Measurements from ENCODE around the gene SLC12A3.

Gene SLC12A3

DNA sequence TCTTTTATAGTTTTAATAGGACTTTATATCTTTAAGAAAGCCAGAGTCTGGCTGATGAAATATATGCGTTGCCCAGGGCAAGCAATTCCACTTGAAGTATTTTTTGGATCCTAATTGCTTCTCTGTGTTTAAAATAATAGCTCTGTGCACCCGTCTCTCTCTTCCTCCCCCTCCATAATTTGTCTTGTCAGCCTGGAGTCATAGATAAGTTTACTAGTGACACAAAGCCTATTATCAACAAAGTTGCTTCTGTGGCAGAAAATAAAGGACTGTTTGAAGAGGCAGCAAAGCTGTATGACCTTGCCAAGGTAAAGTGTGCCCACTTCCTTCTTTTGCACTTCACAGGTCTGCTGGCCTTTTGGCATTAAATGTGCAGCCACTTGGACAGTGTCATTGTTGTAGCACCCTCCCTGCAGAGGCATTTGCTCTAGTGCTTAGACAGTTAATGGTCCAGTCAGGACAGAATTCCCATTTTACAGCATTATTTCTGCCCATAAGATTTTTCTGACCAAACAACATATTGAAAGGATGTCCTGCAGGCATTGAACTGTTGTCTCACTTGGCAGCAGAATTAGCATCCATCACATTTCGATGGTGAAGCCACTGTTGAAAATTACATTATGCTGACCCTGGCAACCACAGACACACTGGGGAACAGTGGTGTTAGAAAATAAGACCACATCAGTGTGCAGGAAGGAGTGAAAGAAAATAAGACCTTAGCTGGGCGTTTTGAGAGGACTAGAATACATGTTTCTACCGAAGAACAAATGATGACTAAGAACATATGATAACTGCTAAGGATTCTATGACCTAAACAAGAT, 28.4 kb upstream of the SLC12A3 start:
- ChIA-PET POLR2A (no interaction called here), CTCF (interaction anchor here (0.6 kb wide), 1 partner anchor 108 kb away, joined by 5 read pairs; no protein-coding TSS in a partner anchor)
- no peak for DNase-seq (ENCODE audit: extremely low spot score)
- TF ChIP-seq FOXK2 (IDR thresholded peaks at IDR 0.05) (no peak), BHLHE40 (IDR thresholded peaks at IDR 0.05; ENCODE audit: borderline replicate concordance) (no peak), TARDBP (IDR thresholded peaks at IDR 0.05) (no peak), ZNF384 (IDR thresholded peaks at IDR 0.05) (no peak), SP1 (IDR thresholded peaks at IDR 0.05) (no peak), FOXA1 (IDR thresholded peaks at IDR 0.05) (no peak), HDGF (IDR thresholded peaks at IDR 0.05; ENCODE audit: borderline replicate concordance) (no peak), CTBP1 (IDR thresholded peaks at IDR 0.05; ENCODE audit: borderline replicate concordance) (no peak), ELF4 (IDR thresholded peaks at IDR 0.05) (no peak), L3MBTL2 (conservative IDR thresholded peaks at IDR 0.05) (no peak), NFRKB (IDR thresholded peaks at IDR 0.05) (no peak), FOXM1 (IDR thresholded peaks at IDR 0.05; ENCODE audit: borderline replicate concordance) (no peak)
- TF ChIP-seq, protein P1, sequence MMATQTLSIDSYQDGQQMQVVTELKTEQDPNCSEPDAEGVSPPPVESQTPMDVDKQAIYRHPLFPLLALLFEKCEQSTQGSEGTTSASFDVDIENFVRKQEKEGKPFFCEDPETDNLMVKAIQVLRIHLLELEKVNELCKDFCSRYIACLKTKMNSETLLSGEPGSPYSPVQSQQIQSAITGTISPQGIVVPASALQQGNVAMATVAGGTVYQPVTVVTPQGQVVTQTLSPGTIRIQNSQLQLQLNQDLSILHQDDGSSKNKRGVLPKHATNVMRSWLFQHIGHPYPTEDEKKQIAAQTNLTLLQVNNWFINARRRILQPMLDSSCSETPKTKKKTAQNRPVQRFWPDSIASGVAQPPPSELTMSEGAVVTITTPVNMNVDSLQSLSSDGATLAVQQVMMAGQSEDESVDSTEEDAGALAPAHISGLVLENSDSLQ (IDR thresholded peaks at IDR 0.05) = no peak

DNA sequence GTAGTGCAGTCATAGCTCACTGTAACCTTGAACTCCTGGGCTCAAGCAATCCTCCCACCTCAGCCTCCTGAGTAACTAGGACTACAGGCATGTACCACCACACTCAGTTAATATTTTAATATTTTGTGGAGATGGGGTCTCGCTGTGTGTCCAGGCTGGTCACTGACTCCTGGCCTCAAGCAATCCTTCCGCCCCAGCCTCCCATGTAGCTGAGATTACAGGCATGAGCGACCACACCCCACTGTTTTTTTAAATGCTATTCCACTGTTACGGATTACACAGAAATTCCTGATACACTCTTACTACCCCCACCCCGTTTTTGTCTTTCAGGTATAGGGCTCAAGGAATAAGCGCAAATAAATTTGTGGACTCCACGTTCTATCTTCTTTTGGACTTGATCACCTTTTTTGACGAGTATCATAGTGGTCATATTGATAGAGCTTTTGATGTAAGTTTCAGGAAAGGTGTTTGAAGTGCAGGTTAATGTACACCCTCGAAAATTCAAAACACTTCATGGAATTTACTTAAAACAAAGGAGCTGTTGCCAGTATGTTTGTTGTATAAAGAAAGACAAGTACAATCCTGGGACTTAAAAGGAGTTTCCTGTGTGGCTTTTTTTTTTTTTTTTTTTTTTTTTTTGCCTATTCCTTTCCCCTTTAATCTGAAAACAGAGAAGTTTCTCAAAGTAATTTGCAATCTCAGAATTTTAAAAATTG, 26.2 kb upstream of the SLC12A3 start:
- ChIA-PET CTCF (no interaction called here), POLR2A (no interaction called here)
- no peak for DNase-seq (ENCODE audit: extremely low spot score)
- TF ChIP-seq ARNT (IDR thresholded peaks at IDR 0.05) = no peak
- no peak for TF ChIP-seq NFRKB (IDR thresholded peaks at IDR 0.05)
- no peak for TF ChIP-seq LEF1 (IDR thresholded peaks at IDR 0.05; ENCODE audit: borderline replicate concordance)
- TF ChIP-seq TARDBP (IDR thresholded peaks at IDR 0.05) = no peak
- TF ChIP-seq L3MBTL2 (conservative IDR thresholded peaks at IDR 0.05) = no peak
- no peak for TF ChIP-seq ELF4 (IDR thresholded peaks at IDR 0.05)
- TF ChIP-seq, protein P1 (IDR thresholded peaks at IDR 0.05) = no peak
- TF ChIP-seq FOXK2 (IDR thresholded peaks at IDR 0.05) = no peak
- TF ChIP-seq BHLHE40 (IDR thresholded peaks at IDR 0.05; ENCODE audit: borderline replicate concordance) = no peak
- no peak for TF ChIP-seq FOXA1 (IDR thresholded peaks at IDR 0.05)
- no peak for TF ChIP-seq ZNF384 (IDR thresholded peaks at IDR 0.05)
- no peak for TF ChIP-seq FOXM1 (IDR thresholded peaks at IDR 0.05; ENCODE audit: borderline replicate concordance)
- no peak for TF ChIP-seq CTBP1 (IDR thresholded peaks at IDR 0.05; ENCODE audit: borderline replicate concordance)

DNA sequence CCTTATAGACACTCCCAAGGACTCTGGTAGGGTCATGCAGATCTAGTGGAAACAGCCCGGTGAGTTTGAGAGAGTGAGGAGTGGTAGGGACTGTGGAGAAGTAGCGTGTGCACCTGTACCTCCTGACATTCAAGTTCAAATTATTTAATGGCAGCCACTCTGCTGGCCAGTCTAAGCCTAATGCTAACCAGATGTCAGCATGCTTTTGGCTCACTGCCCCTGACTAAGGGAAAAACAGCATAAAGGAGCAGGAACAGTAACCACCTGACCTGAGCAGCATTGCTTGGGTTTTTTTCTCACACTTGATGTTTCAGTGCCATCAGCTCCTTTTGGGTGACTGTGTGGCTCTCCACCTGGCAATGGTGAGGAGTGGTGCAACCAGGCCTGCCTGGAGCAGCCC, 23.8 kb upstream of the SLC12A3 start:
- CTCF ChIA-PET = no interaction called here
- TF ChIP-seq ZNF384 (IDR thresholded peaks at IDR 0.05) (no peak), SP1 (IDR thresholded peaks at IDR 0.05) (no peak), SUZ12 (IDR thresholded peaks at IDR 0.05) (no peak), LEF1 (IDR thresholded peaks at IDR 0.05; ENCODE audit: borderline replicate concordance) (no peak), FOXM1 (IDR thresholded peaks at IDR 0.05; ENCODE audit: borderline replicate concordance) (no peak), L3MBTL2 (conservative IDR thresholded peaks at IDR 0.05) (no peak), ELF4 (IDR thresholded peaks at IDR 0.05) (no peak), NFRKB (IDR thresholded peaks at IDR 0.05) (no peak), FOXA1 (IDR thresholded peaks at IDR 0.05) (no peak), CTBP1 (IDR thresholded peaks at IDR 0.05; ENCODE audit: borderline replicate concordance) (no peak), ARNT (IDR thresholded peaks at IDR 0.05) (no peak), TARDBP (IDR thresholded peaks at IDR 0.05) (no peak), HDGF (IDR thresholded peaks at IDR 0.05; ENCODE audit: borderline replicate concordance) (no peak), FOXK2 (IDR thresholded peaks at IDR 0.05) (no peak), BHLHE40 (IDR thresholded peaks at IDR 0.05; ENCODE audit: borderline replicate concordance) (no peak)
- TF ChIP-seq, protein P1 (IDR thresholded peaks at IDR 0.05) = no peak
- no peak for DNase-seq (ENCODE audit: extremely low spot score)
- POLR2A ChIA-PET = no interaction called here

DNA sequence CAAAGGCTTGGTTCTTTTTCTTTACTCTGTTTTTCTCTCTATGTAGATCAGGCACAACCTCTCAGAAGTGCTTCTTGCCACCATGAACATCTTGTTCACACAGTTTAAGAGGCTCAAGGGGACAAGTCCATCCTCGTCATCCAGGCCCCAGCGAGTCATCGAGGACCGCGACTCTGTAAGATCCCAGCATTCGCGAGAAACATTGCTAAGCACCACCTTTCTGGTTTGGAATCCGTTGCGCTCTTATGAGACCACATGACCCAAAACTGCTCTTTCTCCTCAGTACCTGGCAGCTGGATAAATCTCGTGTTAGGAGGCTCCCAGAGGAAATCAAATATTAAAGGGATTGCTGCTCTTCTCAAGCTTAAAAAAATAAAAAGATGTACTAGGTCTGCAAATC, 23.3 kb upstream of the SLC12A3 start:
- no peak for DNase-seq (ENCODE audit: extremely low spot score)
- TF ChIP-seq CTBP1 (IDR thresholded peaks at IDR 0.05; ENCODE audit: borderline replicate concordance) (no peak), BHLHE40 (IDR thresholded peaks at IDR 0.05; ENCODE audit: borderline replicate concordance) (no peak), FOXM1 (IDR thresholded peaks at IDR 0.05; ENCODE audit: borderline replicate concordance) (no peak), SUZ12 (IDR thresholded peaks at IDR 0.05) (no peak), FOXA1 (IDR thresholded peaks at IDR 0.05) (no peak), ZNF384 (IDR thresholded peaks at IDR 0.05) (no peak), SP1 (IDR thresholded peaks at IDR 0.05) (no peak), FOXK2 (IDR thresholded peaks at IDR 0.05) (no peak), LEF1 (IDR thresholded peaks at IDR 0.05; ENCODE audit: borderline replicate concordance) (no peak), ARNT (IDR thresholded peaks at IDR 0.05) (no peak), ELF4 (IDR thresholded peaks at IDR 0.05) (no peak), TARDBP (IDR thresholded peaks at IDR 0.05) (no peak), HDGF (IDR thresholded peaks at IDR 0.05; ENCODE audit: borderline replicate concordance) (no peak), L3MBTL2 (conservative IDR thresholded peaks at IDR 0.05) (no peak), NFRKB (IDR thresholded peaks at IDR 0.05) (no peak)
- TF ChIP-seq, protein P1 (IDR thresholded peaks at IDR 0.05) = no peak
- CTCF ChIA-PET = no interaction called here
- POLR2A ChIA-PET = no interaction called here

DNA sequence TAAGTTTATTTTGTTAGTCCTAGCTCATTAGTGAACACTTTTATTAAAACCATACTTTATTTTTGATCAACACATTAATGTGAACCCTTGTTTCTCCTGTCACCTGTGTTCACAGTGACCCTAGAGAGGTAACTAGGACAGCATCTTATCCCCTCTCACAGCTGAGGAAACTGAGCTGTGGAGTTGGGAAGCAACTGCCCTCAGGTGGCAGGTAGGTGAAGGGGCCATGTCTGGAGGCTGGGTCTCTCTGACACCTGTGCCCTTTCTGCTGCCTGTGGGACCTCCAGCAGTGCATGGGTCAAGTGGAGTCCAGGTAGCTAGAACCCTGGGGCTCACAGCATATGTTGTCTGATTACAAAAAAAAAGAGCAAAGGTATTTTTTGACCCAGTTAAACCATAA, 22.9 kb upstream of the SLC12A3 start:
- POLR2A ChIA-PET = no interaction called here

More for the DNA sequence above, 22.9 kb upstream of the SLC12A3 start:
- no peak for DNase-seq (ENCODE audit: extremely low spot score)
- no peak for TF ChIP-seq BHLHE40 (IDR thresholded peaks at IDR 0.05; ENCODE audit: borderline replicate concordance)
- TF ChIP-seq FOXA1 (IDR thresholded peaks at IDR 0.05) = no peak
- no peak for TF ChIP-seq L3MBTL2 (conservative IDR thresholded peaks at IDR 0.05)
- no peak for TF ChIP-seq SP1 (IDR thresholded peaks at IDR 0.05)
- TF ChIP-seq, protein P1 (IDR thresholded peaks at IDR 0.05) = no peak
- no peak for TF ChIP-seq FOXK2 (IDR thresholded peaks at IDR 0.05)
- no peak for TF ChIP-seq SUZ12 (IDR thresholded peaks at IDR 0.05)
- TF ChIP-seq ZNF384 (IDR thresholded peaks at IDR 0.05) = no peak
- TF ChIP-seq NFRKB (IDR thresholded peaks at IDR 0.05) = no peak
- TF ChIP-seq FOXM1 (IDR thresholded peaks at IDR 0.05; ENCODE audit: borderline replicate concordance) = no peak
- no peak for TF ChIP-seq CTBP1 (IDR thresholded peaks at IDR 0.05; ENCODE audit: borderline replicate concordance)
- TF ChIP-seq LEF1 (IDR thresholded peaks at IDR 0.05; ENCODE audit: borderline replicate concordance) = no peak
- CTCF ChIA-PET = no interaction called here
